ENCODE data around the gene UQCC2.

DNA sequence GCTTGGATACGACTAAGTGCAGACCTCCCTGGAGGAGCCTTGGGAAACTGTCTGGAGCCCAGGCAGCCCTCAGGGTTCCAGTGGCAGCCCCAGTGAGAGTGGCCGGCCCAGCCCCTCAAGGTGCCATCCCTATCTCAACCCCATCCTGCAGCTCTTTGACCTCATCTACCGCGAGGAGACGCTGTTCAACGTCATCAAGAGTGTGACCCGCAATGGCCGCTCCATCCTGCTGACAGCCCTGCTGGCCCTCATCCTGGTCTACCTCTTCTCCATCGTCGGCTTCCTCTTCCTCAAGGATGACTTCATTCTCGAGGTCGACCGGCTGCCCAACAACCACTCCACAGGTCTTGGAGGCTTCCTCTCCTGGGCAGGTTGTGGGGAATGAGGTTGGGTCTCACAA, 20.7 kb downstream of the UQCC2 start:
- TF ChIP-seq, protein P1, sequence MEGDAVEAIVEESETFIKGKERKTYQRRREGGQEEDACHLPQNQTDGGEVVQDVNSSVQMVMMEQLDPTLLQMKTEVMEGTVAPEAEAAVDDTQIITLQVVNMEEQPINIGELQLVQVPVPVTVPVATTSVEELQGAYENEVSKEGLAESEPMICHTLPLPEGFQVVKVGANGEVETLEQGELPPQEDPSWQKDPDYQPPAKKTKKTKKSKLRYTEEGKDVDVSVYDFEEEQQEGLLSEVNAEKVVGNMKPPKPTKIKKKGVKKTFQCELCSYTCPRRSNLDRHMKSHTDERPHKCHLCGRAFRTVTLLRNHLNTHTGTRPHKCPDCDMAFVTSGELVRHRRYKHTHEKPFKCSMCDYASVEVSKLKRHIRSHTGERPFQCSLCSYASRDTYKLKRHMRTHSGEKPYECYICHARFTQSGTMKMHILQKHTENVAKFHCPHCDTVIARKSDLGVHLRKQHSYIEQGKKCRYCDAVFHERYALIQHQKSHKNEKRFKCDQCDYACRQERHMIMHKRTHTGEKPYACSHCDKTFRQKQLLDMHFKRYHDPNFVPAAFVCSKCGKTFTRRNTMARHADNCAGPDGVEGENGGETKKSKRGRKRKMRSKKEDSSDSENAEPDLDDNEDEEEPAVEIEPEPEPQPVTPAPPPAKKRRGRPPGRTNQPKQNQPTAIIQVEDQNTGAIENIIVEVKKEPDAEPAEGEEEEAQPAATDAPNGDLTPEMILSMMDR (conservative IDR thresholded peaks at IDR 0.05; ENCODE audit: low read depth, low read length) = no peak
- TF ChIP-seq POLR2A (IDR thresholded peaks at IDR 0.05; ENCODE audit: low read depth, low read length) (no peak), CEBPB (IDR thresholded peaks at IDR 0.05; ENCODE audit: low read depth, low read length) (no peak), MAFK (IDR thresholded peaks at IDR 0.05; ENCODE audit: low read depth, low read length) (no peak), FOS (IDR thresholded peaks at IDR 0.05; ENCODE audit: low read depth, low read length) (no peak), SMC3 (IDR thresholded peaks at IDR 0.05; ENCODE audit: low read depth, low read length) (no peak), RFX5 (IDR thresholded peaks at IDR 0.05; ENCODE audit: low read depth, low read length) (no peak), RAD21 (IDR thresholded peaks at IDR 0.05; ENCODE audit: low read length) (no peak), MAZ (IDR thresholded peaks at IDR 0.05; ENCODE audit: borderline replicate concordance, low read depth, low read length) (no peak), MXI1 (IDR thresholded peaks at IDR 0.05; ENCODE audit: borderline replicate concordance, low read depth, low read length) (no peak), BHLHE40 (IDR thresholded peaks at IDR 0.05; ENCODE audit: low read depth, low read length) (no peak)
- TF ChIP-seq, protein P2, sequence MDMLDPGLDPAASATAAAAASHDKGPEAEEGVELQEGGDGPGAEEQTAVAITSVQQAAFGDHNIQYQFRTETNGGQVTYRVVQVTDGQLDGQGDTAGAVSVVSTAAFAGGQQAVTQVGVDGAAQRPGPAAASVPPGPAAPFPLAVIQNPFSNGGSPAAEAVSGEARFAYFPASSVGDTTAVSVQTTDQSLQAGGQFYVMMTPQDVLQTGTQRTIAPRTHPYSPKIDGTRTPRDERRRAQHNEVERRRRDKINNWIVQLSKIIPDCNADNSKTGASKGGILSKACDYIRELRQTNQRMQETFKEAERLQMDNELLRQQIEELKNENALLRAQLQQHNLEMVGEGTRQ (IDR thresholded peaks at IDR 0.05; ENCODE audit: low read depth, low read length) = no peak
- TF ChIP-seq, protein P3, sequence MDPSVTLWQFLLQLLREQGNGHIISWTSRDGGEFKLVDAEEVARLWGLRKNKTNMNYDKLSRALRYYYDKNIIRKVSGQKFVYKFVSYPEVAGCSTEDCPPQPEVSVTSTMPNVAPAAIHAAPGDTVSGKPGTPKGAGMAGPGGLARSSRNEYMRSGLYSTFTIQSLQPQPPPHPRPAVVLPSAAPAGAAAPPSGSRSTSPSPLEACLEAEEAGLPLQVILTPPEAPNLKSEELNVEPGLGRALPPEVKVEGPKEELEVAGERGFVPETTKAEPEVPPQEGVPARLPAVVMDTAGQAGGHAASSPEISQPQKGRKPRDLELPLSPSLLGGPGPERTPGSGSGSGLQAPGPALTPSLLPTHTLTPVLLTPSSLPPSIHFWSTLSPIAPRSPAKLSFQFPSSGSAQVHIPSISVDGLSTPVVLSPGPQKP (IDR thresholded peaks at IDR 0.05; ENCODE audit: borderline replicate concordance, low read depth, low read length) = no peak

Measured in IMR-90 (cell line).